HG03159 (cell line): ENCODE measurements around the gene MAPKAP1.

ENCODE experiments used
- ATAC-seq: cut with Tn5 transposase; IDR thresholded peaks from one replicate; pipeline ENCODE4 v1.9.1; 2021; ENCODE audit warnings: mild to moderate bottlenecking, moderate library complexity; ENCODE audit not compliant: unreplicated experiment

The MAPKAP1 gene

GRCh38 chr9:125706651-125707471 is at the start of gene MAPKAP1:
Gene MAPKAP1, minus strand, starts transcription at chr9:125707208. Its CDS starts 34,634 bp downstream, at chr9:125672574.
- ATAC-seq: peak; percentile 93

- ATAC-seq: no peak
These were observed 49.5 kb upstream of the MAPKAP1 start for GRCh38 chr9:125756518-125756917.

GRCh38 chr9:125755340-125755739 is 48.3 kb upstream of the MAPKAP1 start:
- ATAC-seq: no peak

GRCh38 chr9:125754096-125754495 is 47.1 kb upstream of the MAPKAP1 start:
- no peak for ATAC-seq

- no peak for ATAC-seq
These were observed 45.1 kb upstream of the MAPKAP1 start for GRCh38 chr9:125752070-125752628.

GRCh38 chr9:125750627-125751011 is 43.6 kb upstream of the MAPKAP1 start:
- ATAC-seq: no peak

- ATAC-seq: no peak
These were observed 43.1 kb upstream of the MAPKAP1 start for GRCh38 chr9:125749951-125750626.

GRCh38 chr9:125749287-125749935 is 42.4 kb upstream of the MAPKAP1 start:
- ATAC-seq: no peak

GRCh38 chr9:125748446-125749099 is 41.6 kb upstream of the MAPKAP1 start:
- no peak for ATAC-seq

- ATAC-seq: no peak
These were observed 40.9 kb upstream of the MAPKAP1 start for GRCh38 chr9:125747765-125748445.

GRCh38 chr9:125747053-125747764 is 40.2 kb upstream of the MAPKAP1 start, which contains the start of gene PBX3:
Gene PBX3, plus strand, starts transcription at chr9:125747373.
- ATAC-seq: peak; percentile 21

- ATAC-seq: peak; percentile 16
These were observed 39.7 kb upstream of the MAPKAP1 start for GRCh38 chr9:125746774-125747052.

GRCh38 chr9:125746017-125746773 is 39.2 kb upstream of the MAPKAP1 start:
- ATAC-seq: peak; percentile 69

- no peak for ATAC-seq
These were observed 38.6 kb upstream of the MAPKAP1 start for GRCh38 chr9:125745682-125746016.

- no peak for ATAC-seq
These were observed 38.0 kb upstream of the MAPKAP1 start for GRCh38 chr9:125745018-125745417.

GRCh38 chr9:125744616-125745015 is 37.6 kb upstream of the MAPKAP1 start:
- no peak for ATAC-seq

- ATAC-seq: no peak
These were observed 36.8 kb upstream of the MAPKAP1 start for GRCh38 chr9:125743682-125744428.

GRCh38 chr9:125742657-125743056 is 35.6 kb upstream of the MAPKAP1 start:
- ATAC-seq: no peak

GRCh38 chr9:125739436-125739835 is 32.4 kb upstream of the MAPKAP1 start:
- no peak for ATAC-seq
